Fibroblast of lung (primary cell): ENCODE data around the gene CRELD2. TPM values are rescaled to one million over a fixed set of nuclear protein-coding genes. Genes with fewer than 3 reads are reported as not detected.

Source experiments
- DNase-seq, 2 donors: peaks; one replicate each; pipeline versions ENCODE4 v3.0.0 to v3.0.0-alpha.2; 2010; ENCODE audit warnings: low read depth in 2 of 2
- H2AFZ ChIP-seq: 2 replicates; pipeline ENCODE4 v1.5.1; 2012; ENCODE audit warnings: low read length, control low read depth, inconsistent platforms
- H3K27ac ChIP-seq: 2 replicates; pipeline ENCODE4 v1.5.1; 2011; ENCODE audit warnings: low read length, control low read depth; ENCODE audit not compliant: insufficient read depth
- H3K27me3 ChIP-seq: 2 replicates; pipeline ENCODE4 v1.5.1; 2011; ENCODE audit warnings: mild to moderate bottlenecking, low read length; ENCODE audit not compliant: control insufficient read depth, insufficient read depth
- H3K36me3 ChIP-seq: 2 replicates; pipeline ENCODE4 v1.5.1; 2011; ENCODE audit warnings: low read length; ENCODE audit not compliant: control insufficient read depth, insufficient read depth
- H3K4me1 ChIP-seq: 2 replicates; pipeline ENCODE4 v1.5.1; 2011; ENCODE audit warnings: low read length; ENCODE audit not compliant: control insufficient read depth, insufficient read depth; ENCODE audit errors: extremely low read depth
- H3K4me2 ChIP-seq: 2 replicates; pipeline ENCODE4 v1.5.1; 2011; ENCODE audit warnings: low read length, control low read depth; ENCODE audit not compliant: insufficient read depth; ENCODE audit errors: extremely low read depth
- H3K4me3 ChIP-seq, 4 experiments: fragments of 200-600 bp in 1 of 4; sonication (generic) in 1 of 4; replicated peaks in 1 of 4; 2 replicates each; pipeline ENCODE4 v1.5.1; 2011 to 2016; ENCODE audit warnings: low read length in 4 of 4, low read depth in 3 of 4, mild to moderate bottlenecking in 3 of 4, control low read depth in 2 of 4, inconsistent platforms in 1 of 4, mixed read lengths in 1 of 4; ENCODE audit not compliant: insufficient read depth in 1 of 4; ENCODE audit errors: control extremely low read depth in 1 of 4
- H3K79me2 ChIP-seq: 2 replicates; pipeline ENCODE4 v1.5.1; 2012; ENCODE audit warnings: mild to moderate bottlenecking, low read length, inconsistent platforms; ENCODE audit not compliant: control insufficient read depth, insufficient read depth
- H3K9ac ChIP-seq: 2 replicates; pipeline ENCODE4 v1.5.1; 2011; ENCODE audit warnings: mild to moderate bottlenecking, low read length, control low read depth; ENCODE audit not compliant: insufficient read depth
- H3K9me3 ChIP-seq: 2 replicates; pipeline ENCODE4 v1.5.1; 2012; ENCODE audit warnings: low read depth, low read length; ENCODE audit not compliant: control insufficient read depth, insufficient read depth
- H4K20me1 ChIP-seq: 2 replicates; pipeline ENCODE4 v1.5.1; 2011; ENCODE audit warnings: low read length; ENCODE audit not compliant: control insufficient read depth, insufficient read depth; ENCODE audit errors: extremely low read depth
- EZH2 ChIP-seq: IDR thresholded peaks from 2 replicates; pipeline ENCODE4 v1.5.1; 2012; ENCODE audit warnings: low read length, control low read depth, mild to moderate bottlenecking; ENCODE audit errors: missing control alignments
- polyA plus RNA-seq, 2 donors: library from polyadenylated mRNA; depleted of rRNA in 1 of 2; stranded (reverse) in 1 of 2; unstranded in 1 of 2; fragments of >200 nt; gene quantifications; 2 replicates each; pipeline ENCODE4 v1.2.1, GENCODE V29; 2011 to 2012; ENCODE audit warnings: missing spikeins in 1 of 2
- total RNA-seq: library from RNA; depleted of rRNA; stranded (reverse); fragments of >200 nt; gene quantifications from 2 replicates; pipeline ENCODE4 v1.2.1, GENCODE V29; 2014
- TF ChIP-seq, protein P1 (sequence below), 2 donors: IDR thresholded peaks in 1 of 2; conservative IDR thresholded peaks in 1 of 2; 1 replicate in 1 of 2; 2 replicates in 1 of 2; pipeline ENCODE4 v1.5.1; 2011 to 2012; ENCODE audit warnings: low read length in 2 of 2, control low read depth in 1 of 2, inconsistent platforms in 1 of 2, low read depth in 1 of 2, mild to moderate bottlenecking in 1 of 2

The CRELD2 gene
- total and polyA plus RNA-seq, 2 donors (not counting 1 experiment from before 2014, with no cell fraction given): 45.3 to 56.6 TPM

DNA sequence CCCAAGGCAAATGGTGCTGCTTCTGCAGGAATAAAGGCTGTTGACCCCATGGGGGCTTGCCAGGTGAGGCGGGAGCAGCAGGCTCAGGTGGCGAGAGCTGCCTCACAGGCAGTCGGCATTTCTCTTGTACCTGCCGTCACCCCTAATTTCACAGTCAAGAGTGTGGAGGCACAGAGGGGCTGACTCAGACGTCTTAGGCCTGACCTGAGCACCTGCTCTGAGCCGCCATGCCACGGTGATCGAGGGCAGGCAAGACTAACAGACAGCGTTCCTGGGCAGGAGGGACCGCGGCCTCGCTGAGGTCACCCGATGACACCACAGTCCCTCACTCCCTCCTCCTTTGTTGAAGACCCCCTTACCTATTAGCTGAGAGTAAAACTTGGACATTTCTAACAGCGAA lies 5.4 kb upstream of the CRELD2 start:
- no peaks in the 10 kb centered on the region for H4K20me1 ChIP-seq
- H3K9ac ChIP-seq: no peak overlapping the region
- no peaks in the 10 kb centered on the region for H3K9me3 ChIP-seq
- TF ChIP-seq, protein P1, sequence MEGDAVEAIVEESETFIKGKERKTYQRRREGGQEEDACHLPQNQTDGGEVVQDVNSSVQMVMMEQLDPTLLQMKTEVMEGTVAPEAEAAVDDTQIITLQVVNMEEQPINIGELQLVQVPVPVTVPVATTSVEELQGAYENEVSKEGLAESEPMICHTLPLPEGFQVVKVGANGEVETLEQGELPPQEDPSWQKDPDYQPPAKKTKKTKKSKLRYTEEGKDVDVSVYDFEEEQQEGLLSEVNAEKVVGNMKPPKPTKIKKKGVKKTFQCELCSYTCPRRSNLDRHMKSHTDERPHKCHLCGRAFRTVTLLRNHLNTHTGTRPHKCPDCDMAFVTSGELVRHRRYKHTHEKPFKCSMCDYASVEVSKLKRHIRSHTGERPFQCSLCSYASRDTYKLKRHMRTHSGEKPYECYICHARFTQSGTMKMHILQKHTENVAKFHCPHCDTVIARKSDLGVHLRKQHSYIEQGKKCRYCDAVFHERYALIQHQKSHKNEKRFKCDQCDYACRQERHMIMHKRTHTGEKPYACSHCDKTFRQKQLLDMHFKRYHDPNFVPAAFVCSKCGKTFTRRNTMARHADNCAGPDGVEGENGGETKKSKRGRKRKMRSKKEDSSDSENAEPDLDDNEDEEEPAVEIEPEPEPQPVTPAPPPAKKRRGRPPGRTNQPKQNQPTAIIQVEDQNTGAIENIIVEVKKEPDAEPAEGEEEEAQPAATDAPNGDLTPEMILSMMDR (conservative IDR thresholded peaks at IDR 0.05 in 1 of 2, IDR thresholded peaks at IDR 0.05 in 1 of 2; ENCODE audit: low read depth in 1 of 2, low read length in 2 of 2): no peak
- no peak for TF ChIP-seq EZH2
- H2AFZ ChIP-seq: no peak overlapping the region
- no peak for DNase-seq
- H3K36me3 ChIP-seq: peaks cover 4% of the 10 kb centered on the region
- no peak overlapping the region for H3K4me2 ChIP-seq
- H3K79me2 ChIP-seq: peaks cover 2% of the 10 kb centered on the region
- no peaks in the 10 kb centered on the region for H3K27me3 ChIP-seq
- no peak overlapping the region for H3K27ac ChIP-seq
- no peak overlapping the region for H3K4me3 ChIP-seq
- H3K4me1 ChIP-seq: no peaks in the 10 kb centered on the region

GRCh38 chr22:49913446-49913845 lies 5.0 kb upstream of the CRELD2 start:
- Histone ChIP-seq H3K9ac (no peak overlapping the region), H3K9me3 (no peaks in the 10 kb centered on the region), H3K27me3 (no peaks in the 10 kb centered on the region), H2AFZ (no peak overlapping the region), H3K4me2 (no peak overlapping the region), H3K27ac (no peak overlapping the region), H4K20me1 (no peaks in the 10 kb centered on the region), H3K4me3 (no peak overlapping the region), H3K4me1 (no peaks in the 10 kb centered on the region), H3K36me3 (peaks cover 4% of the 10 kb centered on the region), H3K79me2 (peaks cover 2% of the 10 kb centered on the region)
- no peak for DNase-seq
- TF ChIP-seq, protein P1 (conservative IDR thresholded peaks at IDR 0.05 in 1 of 2, IDR thresholded peaks at IDR 0.05 in 1 of 2; ENCODE audit: low read depth in 1 of 2, low read length in 2 of 2): no peak
- no peak for TF ChIP-seq EZH2

DNA sequence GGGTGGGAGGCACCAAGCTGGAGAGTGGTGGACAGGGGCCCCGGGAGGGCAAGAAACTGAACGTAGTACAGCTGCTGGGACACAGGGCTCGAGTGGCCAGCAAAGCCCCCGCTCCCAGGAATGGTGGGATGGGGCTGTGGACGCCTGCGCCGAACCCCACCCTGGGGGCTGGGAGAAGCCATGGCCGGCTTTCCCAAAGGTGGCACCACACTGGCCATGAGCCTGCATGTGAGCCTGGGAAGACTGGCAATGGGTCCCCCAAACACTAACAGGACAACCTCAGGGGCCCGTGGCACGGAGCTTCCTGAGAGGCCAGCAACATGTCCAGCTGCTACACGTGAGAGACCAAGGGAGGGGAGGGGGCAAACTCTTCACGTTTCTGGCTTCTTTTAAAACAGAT lies 4.2 kb upstream of the CRELD2 start:
- H3K27me3 ChIP-seq: no peaks in the 10 kb centered on the region
- H3K9ac ChIP-seq: no peak overlapping the region
- no peaks in the 10 kb centered on the region for H3K9me3 ChIP-seq
- H3K4me1 ChIP-seq: peaks cover 2% of the 10 kb centered on the region
- H2AFZ ChIP-seq: no peak overlapping the region
- peaks cover 6% of the 10 kb centered on the region for H3K79me2 ChIP-seq
- no peak overlapping the region for H3K27ac ChIP-seq
- no peaks in the 10 kb centered on the region for H4K20me1 ChIP-seq
- TF ChIP-seq, protein P1 (conservative IDR thresholded peaks at IDR 0.05 in 1 of 2, IDR thresholded peaks at IDR 0.05 in 1 of 2; ENCODE audit: low read depth in 1 of 2, low read length in 2 of 2): no peak
- TF ChIP-seq EZH2: no peak
- H3K4me3 ChIP-seq: no peak overlapping the region
- H3K4me2 ChIP-seq: no peak overlapping the region
- DNase-seq: no peak
- peaks cover 2% of the 10 kb centered on the region for H3K36me3 ChIP-seq
